ENCODE data around the gene NAT10. TPM values are rescaled to one million over a fixed set of nuclear protein-coding genes. Genes with fewer than 3 reads are reported as not detected.

The NAT10 gene
- total RNA-seq, 1 donor from 2014 or later = 64.5 TPM

DNA sequence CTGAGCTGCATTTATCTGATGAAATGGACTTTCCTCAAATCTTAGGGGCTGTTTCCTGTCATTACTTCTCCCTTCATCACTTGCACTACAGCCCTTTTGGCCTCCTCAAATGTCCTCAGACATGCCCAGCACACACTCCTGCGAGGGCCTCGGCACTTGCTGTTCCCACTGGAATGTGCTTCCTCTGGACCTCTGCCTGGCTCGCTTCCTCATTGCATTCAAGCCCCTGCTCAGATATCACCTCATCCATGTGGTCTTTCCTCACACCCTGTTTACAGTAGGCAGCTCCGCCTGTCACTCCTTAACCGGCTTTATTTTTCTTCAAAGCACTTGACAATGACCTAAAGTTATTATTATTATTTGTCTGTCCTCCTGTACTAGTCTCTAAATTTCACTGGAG is 9.0 kb downstream of the NAT10 start:
- Mint-ChIP-seq H3K36me3 (ENCODE audit: insufficient read depth) (peaks cover 29% of the 10 kb centered on the region), H3K27ac (no peak overlapping the region), H3K27me3 (no peaks in the 10 kb centered on the region), H3K9me3 (ENCODE audit: low read depth) (no peaks in the 10 kb centered on the region), H3K4me3 (ENCODE audit: low read depth) (no peak overlapping the region), H3K4me1 (ENCODE audit: low read depth) (no peaks in the 10 kb centered on the region)
- TF ChIP-seq, protein P1, sequence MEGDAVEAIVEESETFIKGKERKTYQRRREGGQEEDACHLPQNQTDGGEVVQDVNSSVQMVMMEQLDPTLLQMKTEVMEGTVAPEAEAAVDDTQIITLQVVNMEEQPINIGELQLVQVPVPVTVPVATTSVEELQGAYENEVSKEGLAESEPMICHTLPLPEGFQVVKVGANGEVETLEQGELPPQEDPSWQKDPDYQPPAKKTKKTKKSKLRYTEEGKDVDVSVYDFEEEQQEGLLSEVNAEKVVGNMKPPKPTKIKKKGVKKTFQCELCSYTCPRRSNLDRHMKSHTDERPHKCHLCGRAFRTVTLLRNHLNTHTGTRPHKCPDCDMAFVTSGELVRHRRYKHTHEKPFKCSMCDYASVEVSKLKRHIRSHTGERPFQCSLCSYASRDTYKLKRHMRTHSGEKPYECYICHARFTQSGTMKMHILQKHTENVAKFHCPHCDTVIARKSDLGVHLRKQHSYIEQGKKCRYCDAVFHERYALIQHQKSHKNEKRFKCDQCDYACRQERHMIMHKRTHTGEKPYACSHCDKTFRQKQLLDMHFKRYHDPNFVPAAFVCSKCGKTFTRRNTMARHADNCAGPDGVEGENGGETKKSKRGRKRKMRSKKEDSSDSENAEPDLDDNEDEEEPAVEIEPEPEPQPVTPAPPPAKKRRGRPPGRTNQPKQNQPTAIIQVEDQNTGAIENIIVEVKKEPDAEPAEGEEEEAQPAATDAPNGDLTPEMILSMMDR (IDR thresholded peaks at IDR 0.05; ENCODE audit: unreplicated experiment) = no peak
- no peak for DNase-seq (ENCODE audit: low spot score, unreplicated experiment)

DNA sequence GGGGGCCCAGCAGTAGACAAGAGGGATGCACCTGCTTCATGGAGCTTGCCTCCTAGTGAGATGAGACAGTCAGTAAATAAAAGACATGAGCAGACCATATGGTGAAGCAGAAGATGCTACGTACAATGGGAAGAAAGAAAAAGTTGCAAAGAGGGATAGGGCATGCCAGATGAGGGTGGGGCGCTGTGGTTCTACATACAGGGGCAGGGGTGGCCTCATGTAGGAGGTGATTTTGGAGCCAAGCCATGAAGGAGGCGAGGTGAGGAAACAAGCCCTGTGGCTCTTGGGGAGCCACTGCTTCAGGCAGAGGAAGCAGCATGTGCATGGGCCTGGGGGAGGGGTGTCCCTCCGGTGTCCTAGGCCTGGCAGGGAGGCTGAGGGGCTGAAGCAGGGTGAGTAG is 15.2 kb downstream of the NAT10 start:
- Mint-ChIP-seq H3K9me3 (ENCODE audit: low read depth) (no peaks in the 10 kb centered on the region), H3K27me3 (no peaks in the 10 kb centered on the region), H3K36me3 (ENCODE audit: insufficient read depth) (peaks cover 30% of the 10 kb centered on the region), H3K4me3 (ENCODE audit: low read depth) (no peak overlapping the region), H3K27ac (no peak overlapping the region), H3K4me1 (ENCODE audit: low read depth) (no peaks in the 10 kb centered on the region)
- TF ChIP-seq, protein P1 (IDR thresholded peaks at IDR 0.05; ENCODE audit: unreplicated experiment) = no peak
- no peak for DNase-seq (ENCODE audit: low spot score, unreplicated experiment)

DNA sequence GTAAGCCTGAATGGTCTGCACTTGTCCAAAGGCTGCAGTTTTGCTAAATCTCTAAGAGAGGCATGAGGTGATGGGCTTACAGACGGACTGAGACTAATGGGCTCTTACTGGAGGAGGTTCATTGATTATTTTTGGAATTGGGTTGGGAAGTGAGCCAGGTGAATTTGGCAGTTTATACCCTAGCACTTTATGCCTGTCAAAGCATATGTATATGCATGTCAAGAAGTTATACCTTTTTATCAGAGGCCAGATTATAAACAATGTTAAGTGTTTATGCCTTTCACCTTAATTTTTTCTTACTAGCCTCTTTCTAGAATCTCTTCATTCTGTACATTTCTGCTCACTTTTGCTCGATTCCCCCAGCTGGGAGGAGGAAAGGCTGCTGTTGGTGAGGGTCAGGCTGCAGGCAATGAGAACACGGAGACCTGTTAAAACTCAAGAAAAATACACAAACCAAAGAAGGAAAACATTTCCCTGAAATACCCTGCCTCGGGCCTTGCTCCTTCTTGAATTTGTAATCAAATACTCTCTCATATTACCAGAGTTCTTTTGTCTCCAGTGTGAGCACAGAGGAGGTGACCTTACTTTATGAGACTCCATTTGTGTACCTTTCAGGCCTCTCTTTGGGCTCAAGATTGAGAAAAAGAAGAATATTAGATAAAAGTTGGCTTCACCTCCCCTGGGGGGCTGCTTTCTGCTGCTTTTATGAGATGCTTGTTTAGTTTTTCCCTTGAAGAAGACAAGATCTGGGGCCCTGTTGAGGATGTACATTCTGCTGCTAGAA is 19.6 kb downstream of the NAT10 start:
- TF ChIP-seq, protein P1 (IDR thresholded peaks at IDR 0.05; ENCODE audit: unreplicated experiment) = no peak
- peak overlapping the region; percentile 7 for H3K27ac Mint-ChIP-seq
- no peaks in the 10 kb centered on the region for H3K4me1 Mint-ChIP-seq (ENCODE audit: low read depth)
- H3K36me3 Mint-ChIP-seq (ENCODE audit: insufficient read depth) = peaks cover 36% of the 10 kb centered on the region
- no peaks in the 10 kb centered on the region for H3K9me3 Mint-ChIP-seq (ENCODE audit: low read depth)
- DNase-seq (ENCODE audit: low spot score, unreplicated experiment) = no peak
- H3K4me3 Mint-ChIP-seq (ENCODE audit: low read depth) = no peak overlapping the region
- no peaks in the 10 kb centered on the region for H3K27me3 Mint-ChIP-seq

DNA sequence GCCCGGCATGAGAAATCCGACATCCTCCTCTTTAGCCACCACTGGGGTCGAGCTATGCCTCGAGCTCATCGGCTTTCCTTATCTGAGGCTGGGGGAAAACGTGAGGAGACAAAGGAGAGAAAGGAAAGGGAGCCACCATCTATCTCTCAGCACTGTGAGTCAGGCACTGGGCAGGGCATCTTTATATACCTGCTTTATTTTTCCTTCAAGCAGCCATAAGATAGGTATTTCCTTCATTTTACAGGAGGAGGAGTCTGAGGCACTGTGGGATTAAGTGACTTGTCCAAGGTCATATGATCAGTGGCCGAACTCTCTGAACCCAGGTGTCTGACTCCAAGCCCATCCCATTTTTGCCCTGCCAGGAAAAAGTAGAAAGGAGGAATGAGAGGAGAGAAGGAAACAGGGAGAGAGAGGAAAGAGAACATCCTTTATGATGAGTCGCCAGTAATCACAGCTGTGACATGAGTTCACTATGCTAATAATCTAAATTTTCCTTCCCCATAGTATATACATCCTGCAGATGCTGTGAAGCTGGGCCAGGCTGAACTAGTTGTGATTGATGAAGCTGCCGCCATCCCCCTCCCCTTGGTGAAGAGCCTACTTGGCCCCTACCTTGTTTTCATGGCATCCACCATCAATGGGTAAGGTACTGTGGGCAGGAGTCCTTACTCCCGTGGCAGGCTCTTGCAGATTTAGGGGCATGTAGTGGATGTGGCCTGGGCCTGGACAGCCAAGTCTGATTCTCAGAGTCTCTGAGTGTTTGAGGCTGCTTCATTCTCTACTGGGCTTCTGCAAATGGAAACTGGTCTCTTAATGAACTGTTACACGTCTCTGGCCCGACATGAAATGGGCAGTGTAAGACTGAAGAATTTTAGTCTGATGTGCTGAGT is 21.8 kb downstream of the NAT10 start:
- Mint-ChIP-seq H3K4me1 (ENCODE audit: low read depth) (no peaks in the 10 kb centered on the region), H3K4me3 (ENCODE audit: low read depth) (no peak overlapping the region), H3K27me3 (no peaks in the 10 kb centered on the region), H3K9me3 (ENCODE audit: low read depth) (no peaks in the 10 kb centered on the region), H3K27ac (no peak overlapping the region), H3K36me3 (ENCODE audit: insufficient read depth) (peaks cover 31% of the 10 kb centered on the region)
- TF ChIP-seq, protein P1 (IDR thresholded peaks at IDR 0.05; ENCODE audit: unreplicated experiment) = no peak
- no peak for DNase-seq (ENCODE audit: low spot score, unreplicated experiment)

DNA sequence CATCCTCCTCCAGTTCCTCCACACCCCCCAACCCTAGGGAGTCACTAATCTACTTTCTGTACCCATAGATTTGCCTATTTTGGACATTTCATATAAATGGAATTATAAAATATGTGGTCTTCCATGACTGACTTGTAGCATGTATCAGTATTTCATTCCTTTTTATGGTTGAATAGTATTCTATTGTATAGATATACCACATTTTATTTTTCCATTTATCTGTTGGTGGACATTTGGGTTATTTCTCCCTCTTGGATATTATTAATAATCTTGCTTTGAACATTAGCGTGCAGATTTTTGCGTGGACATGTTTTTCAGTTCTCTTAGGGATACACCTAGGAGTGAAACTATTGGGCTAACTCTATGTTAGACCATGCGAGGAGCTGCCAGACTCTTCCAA is 23.4 kb downstream of the NAT10 start:
- no peaks in the 10 kb centered on the region for H3K27me3 Mint-ChIP-seq

More for the DNA sequence above, 23.4 kb downstream of the NAT10 start:
- Mint-ChIP-seq H3K27ac (no peak overlapping the region), H3K4me1 (ENCODE audit: low read depth) (no peaks in the 10 kb centered on the region), H3K36me3 (ENCODE audit: insufficient read depth) (peaks cover 28% of the 10 kb centered on the region), H3K9me3 (ENCODE audit: low read depth) (no peaks in the 10 kb centered on the region), H3K4me3 (ENCODE audit: low read depth) (no peak overlapping the region)
- DNase-seq (ENCODE audit: low spot score, unreplicated experiment) = no peak
- TF ChIP-seq, protein P1 (IDR thresholded peaks at IDR 0.05; ENCODE audit: unreplicated experiment) = no peak

Measured in progenitor cell of endocrine pancreas (in vitro differentiated cells).